Mesothelial cell of epicardium (in vitro differentiated cells): Measurements from ENCODE around the gene SLC1A3. TPM values are rescaled to one million over a fixed set of nuclear protein-coding genes. Genes with fewer than 3 reads are reported as not detected.

Experiments
- DNase-seq, 2 experiments: peaks; one replicate each; pipeline ENCODE4 v3.0.0; 2021; ENCODE audit warnings: low spot score in 2 of 2; ENCODE audit not compliant: unreplicated experiment in 2 of 2
- H3K27ac Mint-ChIP-seq: 2 replicates; pipeline ENCODE4 v1.8.0; 2021; ENCODE audit warnings: mixed read lengths
- H3K27me3 Mint-ChIP-seq: 2 replicates; pipeline ENCODE4 v1.8.0; 2021; ENCODE audit warnings: low read depth, mixed read lengths
- H3K36me3 Mint-ChIP-seq: 2 replicates; pipeline ENCODE4 v1.8.0; 2021; ENCODE audit warnings: mixed read lengths
- H3K4me1 Mint-ChIP-seq: 2 replicates; pipeline ENCODE4 v1.8.0; 2021; ENCODE audit warnings: mixed read lengths
- H3K4me3 Mint-ChIP-seq: 2 replicates; pipeline ENCODE4 v1.8.0; 2021; ENCODE audit warnings: mild to moderate bottlenecking, moderate library complexity, mixed read lengths
- H3K9me3 Mint-ChIP-seq: 2 replicates; pipeline ENCODE4 v1.8.0; 2021; ENCODE audit warnings: mixed read lengths
- CTCF ChIP-seq: fragments of 200-600 bp; sonication (generic); IDR thresholded peaks from one replicate; pipeline ENCODE4 v1.5.0; 2021; ENCODE audit warnings: antibody characterized with exemption; ENCODE audit not compliant: unreplicated experiment
- total RNA-seq: library from RNA; stranded (reverse); gene quantifications from 3 replicates; pipeline ENCODE4 v1.2.1, GENCODE V29; 2021

The SLC1A3 gene
- total RNA-seq, 1 donor from 2014 or later: 56.3 TPM

GRCh38 chr5:36619012-36619635 lies 12.7 kb downstream of the SLC1A3 start:
- peaks cover 6% of the 10 kb centered on the region for H3K36me3 Mint-ChIP-seq
- DNase-seq: no peak
- peak overlapping the region; percentile 25 for H3K27ac Mint-ChIP-seq
- TF ChIP-seq CTCF: no peak
- no peak overlapping the region for H3K4me3 Mint-ChIP-seq
- H3K4me1 Mint-ChIP-seq: peaks cover 24% of the 10 kb centered on the region
- no peaks in the 10 kb centered on the region for H3K27me3 Mint-ChIP-seq
- no peaks in the 10 kb centered on the region for H3K9me3 Mint-ChIP-seq

GRCh38 chr5:36621985-36622384 lies 15.6 kb downstream of the SLC1A3 start:
- no peak for DNase-seq
- H3K4me1 Mint-ChIP-seq: peaks cover 2% of the 10 kb centered on the region
- no peak overlapping the region for H3K27ac Mint-ChIP-seq
- H3K4me3 Mint-ChIP-seq: no peak overlapping the region
- TF ChIP-seq CTCF: no peak
- no peaks in the 10 kb centered on the region for H3K9me3 Mint-ChIP-seq
- peaks cover 6% of the 10 kb centered on the region for H3K36me3 Mint-ChIP-seq
- H3K27me3 Mint-ChIP-seq: no peaks in the 10 kb centered on the region

DNA sequence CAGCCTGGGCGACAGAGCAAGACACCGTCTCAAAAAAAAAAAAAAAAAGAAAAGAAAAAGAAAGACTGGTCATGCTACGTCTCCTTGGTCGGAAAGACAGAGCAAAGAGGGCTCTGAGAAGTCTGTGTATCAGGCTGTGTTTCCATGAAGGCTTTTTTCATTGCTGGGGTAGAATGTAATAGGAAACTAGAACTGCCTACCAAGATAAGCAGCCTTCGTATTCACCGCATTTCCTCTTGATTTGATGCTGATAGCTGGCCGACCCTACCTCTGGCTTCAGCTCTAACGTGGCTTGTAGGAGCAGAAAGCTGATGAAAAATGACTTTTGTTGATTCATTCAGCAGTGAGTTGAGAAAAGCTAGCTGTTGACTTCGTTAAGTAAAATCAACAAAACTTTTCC lies 17.4 kb downstream of the SLC1A3 start:
- H3K9me3 Mint-ChIP-seq: no peaks in the 10 kb centered on the region
- peaks cover 10% of the 10 kb centered on the region for H3K4me1 Mint-ChIP-seq
- peaks cover 6% of the 10 kb centered on the region for H3K36me3 Mint-ChIP-seq
- TF ChIP-seq CTCF: no peak
- H3K4me3 Mint-ChIP-seq: no peak overlapping the region
- no peak overlapping the region for H3K27ac Mint-ChIP-seq
- DNase-seq: no peak
- H3K27me3 Mint-ChIP-seq: no peaks in the 10 kb centered on the region

DNA sequence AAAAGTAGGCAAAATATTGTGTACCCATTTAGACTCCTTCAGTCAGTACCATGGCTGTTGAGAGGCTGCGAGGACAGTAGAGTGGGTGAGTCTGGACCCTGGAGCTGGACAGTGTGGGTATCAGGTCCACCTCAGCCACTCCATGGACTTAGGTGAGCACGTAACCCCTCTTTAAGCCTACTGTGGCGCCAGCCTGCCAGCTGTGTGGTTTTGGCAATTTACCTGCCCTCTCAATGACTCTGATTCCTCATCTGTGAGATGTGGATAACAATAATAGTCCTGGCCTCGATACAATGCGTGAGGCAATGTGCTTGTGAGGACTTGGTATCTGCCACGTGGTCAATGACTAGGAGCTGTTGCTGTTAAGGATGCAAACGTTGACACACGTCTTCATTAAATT lies 17.9 kb downstream of the SLC1A3 start:
- no peak for TF ChIP-seq CTCF
- Mint-ChIP-seq H3K27me3 (no peaks in the 10 kb centered on the region), H3K4me3 (no peak overlapping the region), H3K9me3 (no peaks in the 10 kb centered on the region), H3K27ac (no peak overlapping the region), H3K36me3 (peaks cover 6% of the 10 kb centered on the region), H3K4me1 (peaks cover 14% of the 10 kb centered on the region)
- DNase-seq: no peak

DNA sequence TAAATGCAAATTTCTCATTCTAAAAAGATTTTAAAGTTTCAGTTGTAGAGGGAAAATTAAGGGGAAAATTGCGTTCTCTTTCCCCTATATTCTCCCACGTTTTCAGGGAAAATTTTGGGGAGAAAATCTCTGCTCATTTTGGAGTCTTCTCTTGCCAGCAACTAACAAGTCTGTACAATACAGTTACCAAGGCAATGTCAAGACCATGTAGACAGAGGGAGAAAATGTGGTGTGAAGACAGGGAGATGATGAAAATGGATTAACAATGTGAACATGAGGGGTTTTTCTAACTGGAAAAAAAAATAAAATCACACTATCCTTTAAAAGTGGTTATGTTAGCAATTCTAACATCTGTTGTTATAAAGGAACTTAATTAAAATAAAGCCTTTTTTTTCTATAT lies 22.3 kb downstream of the SLC1A3 start:
- H3K9me3 Mint-ChIP-seq: no peaks in the 10 kb centered on the region
- no peak for TF ChIP-seq CTCF
- no peaks in the 10 kb centered on the region for H3K27me3 Mint-ChIP-seq
- H3K4me3 Mint-ChIP-seq: no peak overlapping the region
- H3K36me3 Mint-ChIP-seq: peaks cover 20% of the 10 kb centered on the region
- H3K27ac Mint-ChIP-seq: no peak overlapping the region
- H3K4me1 Mint-ChIP-seq: peaks cover 27% of the 10 kb centered on the region
- no peak for DNase-seq

DNA sequence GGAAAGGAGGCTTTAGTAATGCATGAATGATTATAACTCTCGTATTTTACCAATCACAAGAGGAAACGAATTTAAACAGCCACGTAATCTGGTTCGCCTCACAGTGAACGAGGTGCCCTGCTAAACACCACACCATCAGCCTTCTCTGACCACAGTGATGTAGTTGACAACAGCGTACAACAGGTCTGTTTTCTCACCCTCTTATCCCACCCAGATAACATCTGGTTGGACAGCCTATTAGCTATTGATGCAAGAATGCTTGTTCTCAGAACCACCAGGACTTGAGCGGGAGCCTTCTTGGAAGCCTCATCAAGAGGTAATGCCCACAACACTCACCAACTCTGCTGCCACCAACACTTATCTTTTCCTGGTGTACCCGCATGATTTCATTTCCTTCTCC lies 23.3 kb downstream of the SLC1A3 start:
- peaks cover 27% of the 10 kb centered on the region for H3K4me1 Mint-ChIP-seq
- no peak overlapping the region for H3K4me3 Mint-ChIP-seq
- no peak for TF ChIP-seq CTCF
- H3K27me3 Mint-ChIP-seq: no peaks in the 10 kb centered on the region
- H3K27ac Mint-ChIP-seq: no peak overlapping the region
- DNase-seq: no peak
- peaks cover 22% of the 10 kb centered on the region for H3K36me3 Mint-ChIP-seq
- no peaks in the 10 kb centered on the region for H3K9me3 Mint-ChIP-seq
